Heart left ventricle (tissue), 16 donors: ENCODE measurements around the gene KRTAP10-7. TPM values are rescaled to one million over a fixed set of nuclear protein-coding genes. Genes with fewer than 3 reads are reported as not detected.
"Not testable (repeated sequence)": the region's sequence is repeated elsewhere in the genome, so short reads cannot be mapped to it uniquely, and the experiment has no call there.

Experiments used
- ATAC-seq, 4 donors: fragments of 200-7000 bp; cut with Tn5 transposase; one replicate each; pipeline ENCODE4 v1.9.1; 2020 to 2022; ENCODE audit warnings: moderate library complexity in 4 of 4, mild to moderate bottlenecking in 3 of 4, moderate number of reproducible peaks in 1 of 4
- DNase-seq, 5 donors: peaks; one replicate each; pipeline ENCODE4 v3.0.0-alpha.2; 2020
- H3K27ac ChIP-seq, 12 donors: fragments of 200-600 bp; sonication (generic) in 4 of 12; one replicate each; pipeline versions ENCODE4 v1.5.0 to v1.8.0; 2016 to 2022; ENCODE audit warnings: mild to moderate bottlenecking in 2 of 12
- H3K27me3 ChIP-seq, 9 donors: fragments of 200-600 bp; sonication (generic) in 2 of 9; one replicate each; pipeline versions ENCODE4 v1.5.1 to v1.8.0; 2016 to 2022; ENCODE audit warnings: mild to moderate bottlenecking in 3 of 9
- H3K36me3 ChIP-seq, 9 donors: fragments of 200-600 bp; sonication (generic) in 2 of 9; one replicate each; pipeline versions ENCODE4 v1.5.0 to v1.8.0; 2018 to 2022; ENCODE audit warnings: mild to moderate bottlenecking in 2 of 9
- H3K4me1 ChIP-seq, 12 donors: fragments of 200-600 bp; sonication (generic) in 4 of 12; one replicate each; pipeline versions ENCODE4 v1.5.0 to v1.8.0; 2016 to 2022; ENCODE audit warnings: mild to moderate bottlenecking in 3 of 12
- H3K4me3 ChIP-seq, 12 donors: fragments of 200-600 bp; sonication (generic) in 4 of 12; one replicate each; pipeline versions ENCODE4 v1.5.0 to v1.8.0; 2017 to 2022; ENCODE audit warnings: mild to moderate bottlenecking in 9 of 12, moderate library complexity in 4 of 12
- H3K9me3 ChIP-seq, 12 donors: fragments of 200-600 bp; sonication (generic) in 4 of 12; one replicate each; pipeline versions ENCODE4 v1.5.0 to v1.8.0; 2016 to 2022; ENCODE audit warnings: mild to moderate bottlenecking in 1 of 12
- CTCF ChIP-seq, 12 donors: fragments of 200-600 bp; sonication (generic) in 4 of 12; IDR thresholded peaks; one replicate each; pipeline versions ENCODE4 v1.5.0 to v1.8.0; 2018 to 2022; ENCODE audit warnings: antibody characterized with exemption in 12 of 12, mild to moderate bottlenecking in 5 of 12
- POLR2A ChIP-seq, 2 donors: fragments of 450-650 bp; IDR thresholded peaks; one replicate each; pipeline ENCODE4 v1.6.1; 2017; ENCODE audit warnings: antibody characterized with exemption in 2 of 2, mild to moderate bottlenecking in 2 of 2, moderate library complexity in 2 of 2
- WGBS, 4 donors: extraction: QIAGEN DNeasy Blood & Tissue Kit in 2 of 4; methylation state at CpG; one replicate each; pipeline versions ENCODE4 v1.1.5 to v1.1.7; 2013 to 2018; 5-methylcytosine and 5-hydroxymethylcytosine counted together
- intact Hi-C, 10 donors: fragments of 100-400 bp; cut with DNase I; formaldehyde crosslinking; loops; one replicate each; pipeline versions ENCODE4 v1.11.1 to v1.14.2; 2022
- polyA plus RNA-seq, 2 donors: library from polyadenylated mRNA; stranded (reverse); fragments of 200-250 nt; gene quantifications; one replicate each; pipeline ENCODE4 v1.2.3, GENCODE V29; 2013
- total RNA-seq, 9 donors: library from RNA; depleted of rRNA in 2 of 9; stranded (reverse); fragments of >200 nt in 2 of 9; fragmentation: NEBNext Ultra II Directional in 3 of 9; extraction: Animal tissue kit (Norgen Biotek cat#: 25700) in 3 of 9; gene quantifications; one replicate each; pipeline versions ENCODE4 v1.1.0 to v1.2.4, GENCODE V29; 2016 to 2023
- donor health status: ischemic (EF 13 %, LVEDD 7.1; RV severe dilation, severe dysfunction).
- donor health status: healthy with polysubstance abuse.
- donor health status: DM: no; HTN: yes; CAD: no.
- donor health status: DM: no; HTN: no; CAD: no.
- donor health status: ischemic (EF 25% LVEDD 6.9; RV normal size, moderate dysfunction).
- donor health status: ischemic (EF 25% LVEDD 5.7; RV mildly dilated, moderate dysfunction).
- donor health status: healthy.
- donor health status: DM: yes; HTN: yes; CAD: no.
- donor health status: ischemic (EF 35%, LVEDD 5.7; RV mildly dilated, moderate dysfunction).
- donor health status: nonischemic (EF 11% LVEDD 7.7; RV severe dilation, severe dysfunction).
- donor health status: DM: yes; HTN: yes; CAD: no.
- donor health status: PGD.
- donor health status: ischemic (EF 29% LVEDD 5.4; RV normal size, mild dysfunction).
- donor health status: nonischemic (EF 23%, LVEDD 6.1; RV moderate dilation, normal function).

Gene KRTAP10-7
- total and polyA plus RNA-seq, 11 donors = not detected

GRCh38 chr21:44580231-44580821, 20.1 kb upstream of the KRTAP10-7 start, which contains the start of gene KRTAP10-5:
Gene KRTAP10-5, minus strand, starts transcription at chr21:44580604. Its CDS starts 26 bp downstream, at chr21:44580578.
- ATAC-seq = peak in 2 of 4 donors; percentile 53 to 58
- H3K27ac ChIP-seq, intact Hi-C loops, H3K4me3 ChIP-seq, H3K4me1 ChIP-seq, H3K36me3 ChIP-seq, DNase-seq: not testable (repeated sequence)
- 35 to 52% (median 45%) methylated on average over 8 to 19 of the region's 19 CpGs for WGBS, 4 donors
- peak in 1 of 12 donors; percentile 13 for TF ChIP-seq CTCF (IDR thresholded peaks at IDR 0.05)
- Histone ChIP-seq H3K9me3 (peaks cover 0 to 37% (median 12%) of the 10 kb centered on the region in 12 donors), H3K27me3 (peaks cover 0 to 16% (median 0%) of the 10 kb centered on the region in 9 donors)

GRCh38 chr21:44581158-44581557, 19.2 kb upstream of the KRTAP10-7 start:
- TF ChIP-seq CTCF (IDR thresholded peaks at IDR 0.05) (no peak), POLR2A (IDR thresholded peaks at IDR 0.05) (no peak)
- Histone ChIP-seq H3K9me3 (peaks cover 0 to 40% (median 12%) of the 10 kb centered on the region in 12 donors), H3K27ac (no peak overlapping the region), H3K27me3 (peaks cover 0 to 23% (median 0%) of the 10 kb centered on the region in 9 donors), H3K4me3 (no peak overlapping the region), H3K4me1 (no peaks in the 10 kb centered on the region), H3K36me3 (no peaks in the 10 kb centered on the region)
- no peak for ATAC-seq
- intact Hi-C loops = no loop called here
- 79 to 86% (median 81%) methylated on average over 3 of the region's 3 CpGs for WGBS, 4 donors
- DNase-seq = no peak

- TF ChIP-seq CTCF (IDR thresholded peaks at IDR 0.05) = no peak
- TF ChIP-seq POLR2A (IDR thresholded peaks at IDR 0.05) = no peak
- no peaks in the 10 kb centered on the region for H3K4me1 ChIP-seq
- no peak overlapping the region for H3K27ac ChIP-seq
- no peak overlapping the region for H3K4me3 ChIP-seq
- intact Hi-C loops = no loop called here
- H3K27me3 ChIP-seq = peaks cover 0 to 29% (median 0%) of the 10 kb centered on the region in 9 donors
- DNase-seq (no peak), ATAC-seq (no peak)
- WGBS, 4 donors = 56 to 72% (median 66%) methylated on average over 15 of the region's 15 CpGs
- H3K9me3 ChIP-seq = peaks cover 0 to 33% (median 10%) of the 10 kb centered on the region in 12 donors
- no peaks in the 10 kb centered on the region for H3K36me3 ChIP-seq
Measured at GRCh38 chr21:44582055-44582454, 18.3 kb upstream of the KRTAP10-7 start.

GRCh38 chr21:44583089-44583799, 17.2 kb upstream of the KRTAP10-7 start:
- Histone ChIP-seq H3K4me1 (no peaks in the 10 kb centered on the region), H3K27ac (no peak overlapping the region), H3K27me3 (peaks cover 0 to 29% (median 0%) of the 10 kb centered on the region in 9 donors), H3K9me3 (peaks cover 0 to 21% (median 7%) of the 10 kb centered on the region in 12 donors), H3K4me3 (no peak overlapping the region), H3K36me3 (no peaks in the 10 kb centered on the region)
- peak in 2 of 4 donors; percentile 70 to 81 for ATAC-seq
- intact Hi-C loops = no loop called here
- 11 to 17% (median 13%) methylated on average over 11 of the region's 11 CpGs for WGBS, 4 donors
- no peak for TF ChIP-seq CTCF (IDR thresholded peaks at IDR 0.05)
- TF ChIP-seq POLR2A (IDR thresholded peaks at IDR 0.05) = no peak
- DNase-seq = peak in 1 of 5 donors; percentile 33
